C4-2B (cell line): ENCODE data around the gene SMOC1.

ENCODE experiments used
- ZFX ChIP-seq: fragments of 450-650 bp; IDR thresholded peaks from 2 replicates; pipeline ENCODE4 v1.6.1; 2017
- TF ChIP-seq, protein P1 (sequence below): fragments of 450-650 bp; conservative IDR thresholded peaks from 2 replicates; pipeline ENCODE4 v1.5.1; 2017; ENCODE audit warnings: mild to moderate bottlenecking

DNA sequence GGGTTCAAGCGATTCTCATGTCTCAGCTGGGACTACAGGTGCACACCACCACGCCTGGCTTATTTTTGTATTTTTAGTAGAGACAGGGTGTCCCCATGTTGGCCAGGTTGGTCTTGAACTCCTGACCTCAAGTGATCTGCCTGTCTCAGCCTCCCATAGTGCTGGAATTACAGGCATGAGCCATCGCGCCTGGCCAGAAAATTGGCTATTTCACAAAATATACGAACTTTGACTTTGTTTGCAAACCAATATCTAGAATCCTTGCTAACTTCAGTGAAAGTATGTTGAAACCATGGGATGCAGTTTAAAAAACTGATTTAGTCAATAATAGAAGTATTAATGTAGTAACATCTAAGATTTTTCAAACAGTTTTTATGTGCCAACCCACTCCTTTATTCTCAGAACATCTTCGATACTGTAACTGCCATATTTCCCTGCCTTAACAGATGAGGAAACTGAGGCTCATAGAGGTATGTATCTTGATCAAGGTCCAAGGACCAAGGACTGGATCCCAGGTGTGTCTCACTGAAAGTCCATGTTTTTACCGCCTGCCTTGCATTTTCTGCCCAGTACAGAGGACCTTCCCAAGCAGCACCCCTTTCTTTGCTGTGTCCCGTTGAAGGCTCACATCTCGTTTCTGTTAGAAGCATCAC is 54.5 kb downstream of the SMOC1 start:
- TF ChIP-seq, protein P1, sequence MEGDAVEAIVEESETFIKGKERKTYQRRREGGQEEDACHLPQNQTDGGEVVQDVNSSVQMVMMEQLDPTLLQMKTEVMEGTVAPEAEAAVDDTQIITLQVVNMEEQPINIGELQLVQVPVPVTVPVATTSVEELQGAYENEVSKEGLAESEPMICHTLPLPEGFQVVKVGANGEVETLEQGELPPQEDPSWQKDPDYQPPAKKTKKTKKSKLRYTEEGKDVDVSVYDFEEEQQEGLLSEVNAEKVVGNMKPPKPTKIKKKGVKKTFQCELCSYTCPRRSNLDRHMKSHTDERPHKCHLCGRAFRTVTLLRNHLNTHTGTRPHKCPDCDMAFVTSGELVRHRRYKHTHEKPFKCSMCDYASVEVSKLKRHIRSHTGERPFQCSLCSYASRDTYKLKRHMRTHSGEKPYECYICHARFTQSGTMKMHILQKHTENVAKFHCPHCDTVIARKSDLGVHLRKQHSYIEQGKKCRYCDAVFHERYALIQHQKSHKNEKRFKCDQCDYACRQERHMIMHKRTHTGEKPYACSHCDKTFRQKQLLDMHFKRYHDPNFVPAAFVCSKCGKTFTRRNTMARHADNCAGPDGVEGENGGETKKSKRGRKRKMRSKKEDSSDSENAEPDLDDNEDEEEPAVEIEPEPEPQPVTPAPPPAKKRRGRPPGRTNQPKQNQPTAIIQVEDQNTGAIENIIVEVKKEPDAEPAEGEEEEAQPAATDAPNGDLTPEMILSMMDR = no peak
- TF ChIP-seq ZFX = no peak
